GM18907 (cell line): Measurements from ENCODE around the gene SPATA3.

Experiments
- ATAC-seq: cut with Tn5 transposase; IDR thresholded peaks from one replicate; pipeline ENCODE4 v1.9.1; 2021; ENCODE audit warnings: mild to moderate bottlenecking, moderate library complexity; ENCODE audit not compliant: unreplicated experiment

SPATA3 gene

DNA sequence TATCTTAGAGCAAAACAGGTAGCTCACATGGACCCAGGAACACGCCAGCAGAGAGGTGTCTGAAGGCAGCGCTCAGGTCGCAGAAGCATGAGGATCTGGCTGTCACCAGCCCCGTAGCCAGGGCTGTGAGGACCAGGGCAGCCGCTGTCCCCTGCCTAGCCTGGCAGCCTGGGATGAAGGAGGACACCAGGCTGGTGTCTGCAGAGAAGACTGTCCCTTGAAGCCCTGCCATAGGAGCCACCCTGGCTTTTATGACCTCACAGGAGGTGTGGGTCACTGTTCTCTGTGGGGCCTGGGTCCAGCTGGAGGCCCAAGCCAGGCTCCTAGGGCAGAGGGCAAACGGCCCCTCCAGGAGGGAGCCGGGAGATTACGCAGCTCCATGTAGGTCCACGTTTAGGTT is at the start of gene SPATA3:
SPATA3 (plus strand) TSS at position 301 of the 400 bp plus-strand sequence. CDS start 113 bp downstream, outside the sequence.
- ATAC-seq = no peak

DNA sequence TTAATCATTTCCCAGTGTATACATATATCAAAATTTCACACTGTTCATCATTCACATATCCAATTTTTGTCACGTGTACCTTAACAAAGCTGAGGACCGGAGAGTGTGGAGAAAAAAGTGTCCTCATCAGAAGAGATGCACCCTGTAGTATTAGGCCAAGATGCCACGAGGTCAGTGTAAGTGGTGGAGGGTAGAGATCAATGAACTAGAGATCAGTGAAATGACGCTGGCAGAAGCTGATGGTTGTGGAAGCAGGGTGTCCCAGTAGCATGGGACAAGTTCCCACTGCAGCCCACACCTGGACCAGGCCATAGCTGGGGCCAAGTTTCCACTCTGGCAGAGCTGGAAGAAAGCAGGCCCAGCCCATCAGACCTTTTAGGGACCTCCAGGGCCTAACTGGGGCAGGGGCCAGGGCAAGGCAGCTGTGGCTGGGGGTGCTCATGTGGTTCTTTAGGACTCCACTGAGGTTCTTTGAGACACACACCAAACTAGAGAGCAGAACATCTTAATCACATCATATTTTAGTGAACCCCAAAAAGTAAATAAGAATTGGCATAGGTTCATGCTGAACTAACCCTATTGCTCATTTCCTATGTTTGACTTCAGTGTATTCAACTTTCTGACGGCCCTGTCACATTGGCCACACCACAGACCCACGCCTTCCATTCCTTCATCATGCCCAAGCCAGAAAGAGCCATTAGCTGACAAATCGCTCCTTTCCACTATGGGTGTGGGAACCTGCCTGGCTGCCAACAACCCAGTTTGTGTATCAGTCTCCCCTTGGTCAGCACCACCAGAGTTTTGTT is 49.3 kb upstream of the SPATA3 start:
- ATAC-seq = no peak

DNA sequence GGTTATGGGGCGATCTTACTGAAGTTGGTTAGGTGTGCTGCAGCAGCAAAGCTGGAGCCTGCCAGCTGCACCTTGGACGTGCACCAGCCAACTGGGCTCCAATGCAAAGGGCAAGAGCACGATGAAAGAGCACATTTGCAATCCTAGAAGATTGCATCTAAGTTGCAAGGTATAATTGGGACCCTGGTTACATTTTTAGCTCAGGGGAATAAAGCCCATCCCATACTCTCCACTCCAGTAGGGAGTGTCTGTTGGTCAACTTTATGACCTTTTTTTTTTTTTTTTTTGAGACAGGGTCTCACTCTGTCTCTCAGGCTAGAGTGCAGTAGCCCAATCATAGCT is 48.7 kb upstream of the SPATA3 start:
- no peak for ATAC-seq

DNA sequence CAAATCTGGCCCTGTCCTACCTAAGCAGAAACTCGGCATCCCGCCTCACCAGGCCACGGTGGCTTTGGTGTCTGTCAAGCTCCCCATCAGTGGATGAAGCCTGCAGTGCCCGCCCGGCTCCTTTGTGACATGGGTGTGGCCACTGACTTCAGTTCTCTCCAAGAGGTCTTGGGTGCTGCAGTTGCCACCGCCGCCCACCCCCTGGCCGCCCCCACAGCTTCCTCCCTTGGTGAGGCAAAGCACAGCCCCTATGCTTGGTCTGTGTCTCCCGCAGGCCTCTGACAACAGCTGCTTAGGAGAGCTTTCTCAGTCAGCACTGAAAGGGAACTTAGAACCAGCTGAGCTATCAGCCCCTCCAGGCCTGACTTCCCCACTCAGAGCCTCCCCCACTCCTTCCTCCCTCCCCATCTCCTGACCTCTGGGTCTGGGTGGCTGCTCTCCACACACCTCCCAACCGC is 48.0 kb upstream of the SPATA3 start:
- peak; percentile 51 for ATAC-seq

DNA sequence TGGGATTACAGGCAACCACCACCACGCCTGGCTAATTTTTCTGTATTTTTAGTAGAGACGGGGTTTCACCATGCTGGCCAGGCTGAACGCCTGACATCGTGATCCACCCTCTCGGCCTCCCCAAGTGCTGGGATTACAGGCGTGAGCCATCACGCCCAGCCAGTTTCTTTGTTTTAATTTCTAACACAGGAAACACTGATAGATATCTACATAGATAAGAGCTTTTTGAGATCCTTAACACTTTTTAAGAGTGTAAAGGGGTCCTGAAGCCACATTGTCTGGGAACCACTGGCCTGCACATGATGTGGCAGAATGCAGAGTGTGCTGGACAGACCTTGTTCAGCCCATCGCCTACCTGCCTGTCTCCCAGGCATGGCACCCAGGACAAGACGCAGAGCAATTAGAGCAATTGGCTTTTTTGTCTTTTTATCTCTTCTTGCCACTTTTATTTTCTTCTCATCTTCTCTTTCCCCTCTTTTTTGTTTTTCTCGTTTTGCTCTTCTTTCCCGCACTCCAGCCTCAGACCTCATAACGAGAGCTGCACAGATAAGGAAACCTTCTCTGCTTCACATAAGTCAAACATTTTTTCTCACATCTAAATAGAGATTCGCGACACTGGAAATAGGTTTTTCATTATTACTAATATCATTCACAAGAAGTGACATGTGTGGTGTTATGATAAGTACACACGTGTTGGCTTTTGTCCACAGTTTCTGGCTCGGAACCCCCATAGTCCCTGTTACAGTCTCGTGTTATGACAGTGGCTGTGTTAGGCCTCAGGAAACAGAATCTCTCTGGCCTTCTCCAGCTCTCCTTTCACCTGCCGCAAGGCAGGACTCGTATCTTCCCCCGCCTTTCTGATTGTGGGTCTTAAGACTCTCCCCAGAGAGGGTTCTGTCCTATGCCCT is 45.7 kb upstream of the SPATA3 start:
- peak; percentile 45 for ATAC-seq

DNA sequence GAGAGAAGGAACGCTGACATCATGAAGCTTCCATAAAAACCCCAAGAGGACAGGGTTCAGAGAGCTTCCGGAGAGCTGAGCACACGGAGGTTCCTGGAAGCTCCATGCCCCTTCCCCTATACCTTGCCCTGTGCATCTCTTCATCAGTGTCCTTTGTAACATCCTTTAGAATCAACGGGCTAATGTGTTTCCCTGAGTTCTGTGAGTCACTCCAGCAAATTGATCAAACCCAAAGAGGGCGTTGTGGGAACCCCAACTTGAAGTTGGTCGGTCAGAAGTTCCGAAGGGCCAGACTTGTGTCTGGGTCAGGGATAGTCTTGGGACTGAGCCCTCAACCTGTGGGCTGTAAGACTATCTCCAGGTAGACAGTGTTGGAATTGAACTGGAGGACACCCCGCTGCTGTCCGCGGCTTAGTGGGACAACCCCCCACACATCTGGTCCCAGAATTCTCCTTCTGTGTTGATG is 45.0 kb upstream of the SPATA3 start:
- no peak for ATAC-seq

DNA sequence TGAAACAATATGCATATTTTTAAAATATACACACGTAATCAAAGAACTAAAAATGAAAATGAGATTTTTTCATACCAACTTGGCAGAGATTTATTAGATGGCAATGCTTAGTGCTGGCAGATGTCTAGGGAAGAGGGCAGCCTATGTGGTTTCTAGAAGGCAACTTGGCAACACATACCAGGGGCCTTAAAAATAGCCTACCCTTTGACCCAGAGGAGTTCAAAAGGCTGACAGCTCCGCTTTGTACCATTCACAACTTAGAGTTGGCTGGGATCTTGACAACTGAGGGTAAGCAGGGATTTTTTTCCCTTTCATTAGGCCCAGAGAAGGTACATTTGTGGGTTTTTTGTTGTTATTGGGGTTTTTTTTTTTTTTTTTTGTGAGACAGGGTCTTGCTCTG is 44.5 kb upstream of the SPATA3 start:
- no peak for ATAC-seq

DNA sequence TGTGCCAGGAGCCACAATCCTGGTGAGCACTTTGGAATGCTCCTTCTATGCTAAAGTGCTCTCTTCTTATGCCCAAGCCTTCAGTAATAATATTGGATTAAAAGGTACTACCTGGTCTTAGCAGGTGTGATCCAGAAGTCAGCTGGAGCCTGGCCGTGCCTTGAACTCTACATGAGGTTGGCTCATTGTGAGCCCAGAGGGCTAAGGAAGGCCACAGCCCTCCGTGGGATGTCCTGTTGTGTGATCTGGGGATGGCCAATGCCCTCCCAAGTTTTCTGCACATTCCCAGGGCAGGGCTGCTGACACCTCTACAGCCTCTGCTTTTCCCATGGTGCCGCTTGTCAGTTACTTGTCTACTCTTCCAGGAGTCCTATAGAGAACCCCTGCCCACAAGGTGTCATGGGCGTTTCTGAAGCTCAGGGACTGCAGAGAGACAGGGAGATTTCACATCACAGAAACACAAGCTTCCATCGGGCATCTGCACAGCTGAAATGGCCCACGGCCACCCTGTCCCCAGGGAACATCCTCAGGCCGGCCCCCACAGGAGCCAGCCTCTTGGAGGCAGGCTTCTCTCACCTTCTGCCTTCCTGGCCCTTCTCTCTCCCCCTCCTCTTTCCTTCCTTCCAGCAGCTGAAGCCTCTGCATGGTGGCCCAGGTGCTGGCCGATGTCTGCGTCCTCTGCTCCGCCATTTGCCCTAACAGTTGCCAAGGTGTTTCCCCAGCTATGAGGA is 43.5 kb upstream of the SPATA3 start:
- no peak for ATAC-seq

DNA sequence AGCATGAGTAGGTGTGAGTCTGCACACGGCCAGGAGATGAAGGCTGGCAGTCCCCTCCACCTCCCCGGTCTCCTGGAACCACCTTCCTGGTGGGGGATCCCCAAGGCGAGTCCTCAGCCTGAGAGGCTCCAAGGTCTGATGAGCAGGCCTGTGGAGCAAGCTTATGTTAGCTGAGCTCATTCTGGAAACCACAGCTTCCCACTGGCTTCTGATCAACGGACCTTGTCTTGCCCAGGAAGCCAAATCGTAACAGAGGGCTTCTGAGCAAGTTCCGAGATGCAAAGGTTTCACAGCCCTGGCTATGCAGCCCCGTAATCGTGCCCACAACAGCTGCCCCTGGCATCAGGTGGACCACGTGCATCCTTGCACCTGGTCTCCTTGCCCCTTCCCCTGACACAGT is 42.1 kb upstream of the SPATA3 start:
- ATAC-seq = peak; percentile 41

DNA sequence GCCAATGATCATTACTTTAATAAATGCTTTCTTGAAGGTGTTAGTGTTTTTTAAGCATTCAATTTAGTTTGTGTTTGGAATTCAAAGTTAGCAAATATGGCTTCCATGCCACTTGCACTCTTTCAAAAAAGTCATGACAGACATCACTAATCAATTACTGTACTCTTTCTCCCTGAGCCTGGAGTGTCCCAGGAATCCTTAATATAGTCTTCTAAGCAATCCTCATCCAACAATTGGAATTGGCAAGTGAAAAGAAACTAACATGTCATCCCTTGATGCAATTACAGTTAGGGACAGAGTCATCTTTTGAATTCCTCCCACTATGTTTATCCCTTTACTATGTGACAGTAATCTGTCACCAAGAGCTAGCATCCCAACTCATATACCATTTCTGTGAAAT is 41.2 kb upstream of the SPATA3 start:
- ATAC-seq = no peak

DNA sequence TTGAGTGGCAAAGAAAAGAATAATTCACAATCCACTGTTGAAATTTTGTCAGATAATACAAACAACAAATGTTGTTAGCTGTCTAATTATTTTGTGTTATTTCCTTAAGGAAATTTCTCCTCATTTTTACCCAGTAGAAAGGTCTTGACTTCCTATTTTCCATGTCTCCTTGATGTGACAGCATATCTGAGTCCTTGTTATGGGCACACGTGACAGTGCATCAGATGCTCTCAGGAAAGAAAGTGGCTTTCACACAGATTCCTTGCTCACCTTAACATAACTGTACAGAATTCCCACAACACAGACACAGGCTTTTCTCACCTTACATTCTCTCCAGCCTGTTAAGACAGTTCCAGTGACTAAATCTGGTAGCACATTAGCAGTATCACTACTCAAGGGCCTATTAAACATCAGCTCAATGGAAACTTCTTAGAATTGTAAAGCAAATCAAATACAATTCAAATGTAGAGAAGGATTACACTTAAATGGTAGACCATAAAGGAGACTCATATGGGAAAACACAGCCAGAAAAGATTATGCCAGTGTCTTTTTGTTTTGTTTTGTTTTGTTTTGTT is 40.7 kb upstream of the SPATA3 start:
- no peak for ATAC-seq

DNA sequence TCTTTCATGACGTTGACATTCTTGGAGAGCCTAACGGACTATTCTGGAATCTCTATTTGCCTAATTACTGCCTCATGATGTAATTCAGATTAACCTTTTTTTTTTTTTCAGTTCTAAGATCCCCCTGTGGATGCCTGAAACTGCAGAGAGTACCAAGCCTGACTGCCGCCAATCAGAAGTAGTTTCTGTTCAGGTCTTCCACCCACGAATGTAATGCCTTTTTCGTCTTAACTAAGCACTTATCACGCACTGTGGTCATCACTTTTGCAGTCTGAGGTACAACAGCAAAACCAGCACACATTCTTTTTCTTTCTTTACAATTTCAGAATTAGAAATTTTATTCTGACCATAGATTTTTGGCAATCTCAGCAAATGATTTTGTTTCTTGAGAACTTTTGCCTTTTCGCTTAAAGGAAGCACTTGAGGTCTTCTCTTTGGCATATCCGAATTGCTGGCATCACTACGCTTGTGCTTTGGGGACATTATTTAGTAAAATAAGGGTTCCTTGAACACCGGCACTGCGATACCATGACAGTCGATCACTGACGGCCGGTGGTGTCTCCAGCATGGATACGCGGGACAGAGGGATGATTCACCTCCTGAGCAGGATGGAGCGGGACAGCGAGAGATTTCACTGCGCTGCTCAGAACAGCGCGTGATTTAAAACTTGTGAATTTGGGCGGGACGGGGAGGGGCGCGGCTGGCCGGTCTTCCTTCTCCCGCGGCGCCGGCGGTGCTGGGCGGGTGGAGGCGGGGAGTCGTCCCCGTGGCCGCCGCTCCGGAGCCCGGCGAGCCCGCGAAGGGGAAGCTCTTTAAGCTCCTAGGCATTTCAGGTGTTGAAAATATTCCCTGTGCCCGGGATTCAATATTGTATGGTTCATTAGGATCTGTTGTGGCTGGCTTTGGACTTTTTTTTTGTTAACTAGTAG is 38.8 kb upstream of the SPATA3 start:
- peak; percentile 70 for ATAC-seq

DNA sequence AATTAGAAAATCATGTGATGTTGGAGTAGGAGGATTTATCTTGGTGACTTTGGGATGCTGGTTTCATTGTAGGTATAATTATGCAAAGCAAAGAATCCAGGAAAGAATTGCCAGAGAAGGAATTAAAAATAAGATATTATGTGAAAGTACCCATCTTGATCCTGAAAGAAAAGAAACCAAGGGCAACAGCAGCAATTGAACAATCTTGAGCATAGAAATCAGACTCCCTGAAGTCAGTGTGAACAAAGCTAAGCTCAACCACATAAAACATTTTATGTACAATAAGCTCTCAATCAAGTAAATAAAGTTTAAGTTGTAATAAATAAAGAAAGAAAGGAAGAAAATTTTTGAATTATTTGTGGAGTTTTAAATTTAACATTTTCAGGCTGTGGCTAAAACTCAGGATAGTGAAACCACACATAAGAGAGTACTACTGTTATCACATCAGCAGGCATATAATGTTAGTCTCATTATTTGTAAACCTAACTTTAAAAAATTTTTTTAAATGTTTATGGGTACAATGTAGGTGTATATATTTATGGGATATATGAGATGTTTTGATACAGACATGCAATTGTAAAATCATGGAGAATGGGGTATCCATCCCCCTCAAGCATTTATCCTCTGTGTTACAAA is 38.0 kb upstream of the SPATA3 start:
- ATAC-seq = no peak

DNA sequence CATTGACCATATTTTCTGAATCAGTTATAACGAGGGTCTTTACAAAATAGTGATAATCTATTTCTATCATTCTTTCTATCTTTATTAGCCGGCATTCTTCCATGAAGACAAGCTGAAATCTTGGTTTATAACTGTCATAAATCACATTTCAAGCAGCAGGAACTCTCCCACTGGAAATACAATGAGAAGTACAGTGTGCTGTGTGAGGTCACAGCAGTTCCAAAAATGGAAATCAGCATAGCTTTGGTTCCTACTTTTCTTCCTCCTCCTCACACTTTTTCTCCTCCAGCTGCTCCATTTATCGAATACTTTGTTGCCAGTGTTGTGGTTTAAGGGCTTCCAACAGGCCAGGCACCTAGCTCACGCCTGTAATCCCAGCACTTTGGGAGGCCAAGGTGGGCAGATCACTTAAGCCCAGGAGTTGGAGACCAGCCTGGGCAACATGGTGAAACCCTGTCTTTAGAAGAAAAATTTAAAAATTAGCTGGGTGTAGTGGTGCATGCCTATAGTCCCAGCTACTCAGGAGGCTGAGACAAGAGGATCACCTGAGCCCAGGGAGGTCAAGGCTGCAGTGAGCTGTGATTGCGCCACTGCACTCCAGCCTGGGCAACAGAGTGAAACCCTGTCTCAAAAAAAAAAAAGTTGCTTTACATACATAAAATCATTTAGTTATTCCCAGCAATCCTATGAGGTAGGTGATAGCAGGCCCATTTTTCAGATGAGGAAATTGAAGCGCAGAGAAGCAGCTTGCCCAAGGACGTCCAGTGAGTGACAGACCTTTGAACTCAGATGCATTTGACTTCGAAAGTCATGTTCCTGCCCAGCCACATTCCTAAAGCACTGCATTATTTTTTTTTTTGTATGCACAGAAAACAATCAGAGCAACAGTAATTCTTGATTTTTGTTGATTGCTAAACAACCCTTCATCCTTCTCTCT is 36.8 kb upstream of the SPATA3 start:
- ATAC-seq = no peak

DNA sequence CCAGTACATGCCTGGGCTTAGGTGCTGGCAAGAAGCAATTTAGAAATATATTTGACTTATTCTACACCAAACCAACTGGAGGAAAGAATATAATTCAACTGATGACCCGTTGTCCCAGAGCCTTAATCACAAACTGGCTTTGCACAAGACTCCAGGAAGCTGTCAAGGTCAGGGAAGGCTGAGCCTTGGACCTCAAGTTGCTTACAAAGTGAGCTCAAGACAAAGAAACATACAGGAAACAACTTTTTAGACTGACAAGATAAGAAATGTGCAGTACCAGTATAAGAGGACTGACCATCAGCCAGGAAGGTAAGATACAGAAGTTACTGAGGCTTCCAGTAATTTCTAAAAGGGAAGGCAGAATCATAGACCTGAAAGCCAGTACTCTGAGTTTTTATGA is 35.9 kb upstream of the SPATA3 start:
- no peak for ATAC-seq

DNA sequence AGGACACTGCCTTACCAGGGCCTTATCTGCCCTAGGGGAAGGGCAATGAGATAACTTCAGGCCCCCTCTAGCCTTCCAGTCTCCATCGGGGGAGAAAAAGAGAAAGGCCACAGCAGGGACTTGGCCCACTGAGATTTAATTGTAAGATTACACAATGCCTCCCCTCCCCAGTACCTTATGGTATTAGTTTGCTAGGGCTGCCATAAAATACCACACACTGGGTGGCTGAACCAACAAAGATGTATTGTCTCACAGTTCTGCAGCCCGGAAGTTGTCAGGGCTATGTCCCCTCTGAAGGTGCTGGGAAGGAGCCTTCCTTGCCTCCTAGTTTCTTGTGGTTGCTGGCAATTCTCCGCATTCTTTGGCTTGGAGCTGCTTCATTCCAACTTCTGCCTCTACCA is 34.8 kb upstream of the SPATA3 start:
- no peak for ATAC-seq

DNA sequence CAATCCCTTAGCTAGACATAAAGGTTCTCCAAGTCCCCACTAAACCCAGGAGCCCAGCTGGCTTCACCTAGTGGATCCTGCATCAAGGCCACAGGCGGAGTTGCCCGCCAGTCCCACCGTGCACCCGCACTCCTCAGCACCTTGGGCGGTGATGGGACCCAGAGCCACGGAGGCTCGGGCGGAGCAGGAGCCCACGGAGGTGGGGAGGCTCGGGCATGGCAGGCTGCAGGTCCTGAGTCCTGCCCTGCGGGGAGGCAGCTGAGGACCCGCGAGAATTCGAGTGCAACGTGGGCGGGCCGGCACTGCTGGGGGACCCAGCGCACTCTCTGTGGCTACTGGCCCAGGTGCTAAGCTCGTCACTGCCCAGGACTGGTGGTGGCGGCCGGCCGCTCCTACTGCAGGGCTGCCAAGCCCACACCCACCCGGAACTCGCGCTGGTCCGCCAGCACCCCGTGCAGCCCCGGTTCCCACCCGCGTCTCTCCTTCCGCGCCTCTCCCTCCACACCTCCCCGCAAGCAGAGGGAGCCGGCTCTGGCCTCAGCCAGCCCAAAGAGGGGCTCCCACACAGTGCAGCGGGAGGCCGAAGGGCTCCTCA is 31.7 kb upstream of the SPATA3 start:
- no peak for ATAC-seq

DNA sequence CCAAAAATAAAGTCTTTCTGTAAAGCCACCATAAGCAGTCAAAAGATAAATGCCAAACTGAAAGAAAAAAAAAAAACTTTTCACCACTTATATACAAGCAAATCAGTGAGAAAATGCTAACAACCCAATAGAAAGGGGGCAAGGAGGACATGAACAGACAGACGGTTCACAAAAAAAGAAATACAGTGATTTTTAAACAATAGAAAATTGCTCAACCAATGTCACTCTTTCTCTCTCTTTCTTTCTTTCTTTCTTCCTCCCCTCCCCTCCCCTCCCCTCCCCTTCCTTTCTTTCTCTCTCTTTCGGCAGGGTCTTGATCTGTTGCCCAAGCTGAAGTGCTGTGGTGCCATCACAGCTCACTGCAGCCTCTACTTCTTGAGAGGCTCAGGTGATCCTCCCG is 28.8 kb upstream of the SPATA3 start:
- ATAC-seq = no peak
